ENCODE data around the gene C5. TPM values are rescaled to one million over a fixed set of nuclear protein-coding genes. Genes with fewer than 3 reads are reported as not detected.

C5 gene
- total RNA-seq, 4 donors from 2014 or later: 1.2 to 8.6 (median 2.1) TPM

DNA sequence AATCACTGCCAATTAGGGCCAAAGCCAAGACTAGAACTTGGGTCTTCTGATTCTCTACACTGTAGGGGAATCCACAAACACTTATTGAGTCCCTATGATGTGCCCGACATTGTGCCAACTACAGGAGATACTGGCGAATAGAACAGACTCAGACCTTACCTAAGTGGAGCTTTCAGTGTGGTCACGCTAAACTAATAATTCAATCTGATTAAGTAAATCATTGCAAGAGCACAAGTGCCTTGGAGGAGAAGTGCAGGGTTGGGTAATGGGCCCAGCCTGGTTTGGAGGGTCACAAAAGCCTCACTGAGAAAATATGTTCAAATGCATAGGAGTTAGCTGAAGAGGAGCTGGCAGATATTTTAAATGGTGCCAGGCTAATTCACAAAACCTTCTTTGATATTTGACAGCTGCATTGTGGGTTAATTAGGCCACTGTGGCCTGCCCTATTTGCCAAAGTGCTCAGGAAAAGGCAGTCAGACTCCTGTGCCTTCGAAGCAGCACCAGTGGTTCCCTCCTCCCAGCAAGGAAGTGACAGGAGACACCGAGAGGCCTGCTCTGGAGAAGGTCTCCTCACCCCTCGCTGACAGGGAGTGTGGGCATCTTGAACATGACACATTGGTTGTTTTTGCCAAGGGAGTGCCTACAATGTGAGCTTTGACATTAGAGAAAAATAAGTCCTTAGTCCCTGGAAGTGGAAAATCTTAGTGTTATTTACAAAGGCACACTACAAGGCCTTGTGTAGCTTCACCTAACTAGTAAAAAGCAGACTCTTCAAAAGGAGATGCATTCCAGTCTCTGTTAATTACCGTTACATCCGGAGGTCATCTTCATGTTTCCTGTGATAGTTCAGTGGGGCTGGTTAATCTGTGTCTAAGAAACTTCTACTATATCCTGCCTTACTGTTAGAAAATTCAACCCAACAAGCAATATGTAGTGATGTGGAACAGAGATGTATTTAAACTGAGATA, 99.4 kb downstream of the C5 start:
- Histone ChIP-seq H3K36me3 (no peaks in the 10 kb centered on the region), H3K4me1 (no peaks in the 10 kb centered on the region), H3K27ac (peak overlapping the region in 1 of 4 donors; percentile 25), H3K9me3 (no peaks in the 10 kb centered on the region), H3K27me3 (no peaks in the 10 kb centered on the region), H3K4me3 (no peak overlapping the region)
- TF ChIP-seq POLR2A (IDR thresholded peaks at IDR 0.05): no peak
- TF ChIP-seq, protein P1, sequence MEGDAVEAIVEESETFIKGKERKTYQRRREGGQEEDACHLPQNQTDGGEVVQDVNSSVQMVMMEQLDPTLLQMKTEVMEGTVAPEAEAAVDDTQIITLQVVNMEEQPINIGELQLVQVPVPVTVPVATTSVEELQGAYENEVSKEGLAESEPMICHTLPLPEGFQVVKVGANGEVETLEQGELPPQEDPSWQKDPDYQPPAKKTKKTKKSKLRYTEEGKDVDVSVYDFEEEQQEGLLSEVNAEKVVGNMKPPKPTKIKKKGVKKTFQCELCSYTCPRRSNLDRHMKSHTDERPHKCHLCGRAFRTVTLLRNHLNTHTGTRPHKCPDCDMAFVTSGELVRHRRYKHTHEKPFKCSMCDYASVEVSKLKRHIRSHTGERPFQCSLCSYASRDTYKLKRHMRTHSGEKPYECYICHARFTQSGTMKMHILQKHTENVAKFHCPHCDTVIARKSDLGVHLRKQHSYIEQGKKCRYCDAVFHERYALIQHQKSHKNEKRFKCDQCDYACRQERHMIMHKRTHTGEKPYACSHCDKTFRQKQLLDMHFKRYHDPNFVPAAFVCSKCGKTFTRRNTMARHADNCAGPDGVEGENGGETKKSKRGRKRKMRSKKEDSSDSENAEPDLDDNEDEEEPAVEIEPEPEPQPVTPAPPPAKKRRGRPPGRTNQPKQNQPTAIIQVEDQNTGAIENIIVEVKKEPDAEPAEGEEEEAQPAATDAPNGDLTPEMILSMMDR (IDR thresholded peaks at IDR 0.05): no peak
- no peak for DNase-seq

DNA sequence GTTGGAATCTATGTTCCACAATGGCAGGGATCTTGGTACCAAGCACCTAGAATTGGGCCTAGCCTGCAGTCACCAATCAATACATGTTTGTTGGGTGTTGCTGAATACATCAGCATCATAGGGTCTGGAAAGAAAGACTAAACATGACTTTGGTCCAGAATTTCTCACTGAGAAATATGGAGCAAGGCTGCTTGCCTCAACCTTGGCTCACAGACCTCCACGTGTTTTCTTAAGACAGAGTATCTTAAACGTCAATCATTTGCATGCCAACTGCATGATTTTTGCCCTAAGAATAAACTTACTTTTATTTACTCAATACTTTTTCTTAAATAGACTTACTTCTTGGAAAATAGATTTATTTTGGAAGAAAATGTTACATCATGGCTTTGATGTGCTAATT, 100.8 kb downstream of the C5 start:
- peaks cover 0 to 3% (median 0%) of the 10 kb centered on the region in 4 donors for H3K4me1 ChIP-seq
- H3K36me3 ChIP-seq: no peaks in the 10 kb centered on the region
- no peak overlapping the region for H3K4me3 ChIP-seq
- no peaks in the 10 kb centered on the region for H3K9me3 ChIP-seq
- TF ChIP-seq POLR2A (IDR thresholded peaks at IDR 0.05): no peak
- TF ChIP-seq, protein P1 (IDR thresholded peaks at IDR 0.05): no peak
- no peaks in the 10 kb centered on the region for H3K27me3 ChIP-seq
- DNase-seq: no peak
- H3K27ac ChIP-seq: no peak overlapping the region

DNA sequence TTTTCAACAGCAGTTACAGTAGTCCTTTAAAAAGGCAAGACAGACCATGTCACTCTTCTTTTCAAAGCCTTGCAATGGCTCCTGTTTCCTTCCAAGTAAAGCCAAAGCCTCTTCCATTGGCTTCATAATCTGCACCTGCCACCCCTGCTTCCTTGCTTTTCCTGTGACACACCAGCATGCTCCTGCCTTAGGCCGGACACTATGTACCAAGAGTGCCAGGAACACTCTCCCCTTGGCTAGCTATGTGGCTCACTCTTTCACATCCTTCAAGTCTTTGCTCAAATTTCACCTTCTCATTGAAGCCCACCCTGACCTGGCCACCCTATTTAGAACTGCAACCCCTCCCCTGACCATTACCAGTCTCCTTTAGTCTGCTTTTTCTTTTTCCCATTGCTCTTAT, 101.3 kb downstream of the C5 start:
- Histone ChIP-seq H3K4me3 (no peak overlapping the region), H3K9me3 (no peaks in the 10 kb centered on the region), H3K27ac (no peak overlapping the region), H3K36me3 (no peaks in the 10 kb centered on the region), H3K27me3 (no peaks in the 10 kb centered on the region), H3K4me1 (peaks cover 0 to 6% (median 0%) of the 10 kb centered on the region in 4 donors)
- no peak for TF ChIP-seq POLR2A (IDR thresholded peaks at IDR 0.05)
- TF ChIP-seq, protein P1 (IDR thresholded peaks at IDR 0.05): no peak
- DNase-seq: no peak

DNA sequence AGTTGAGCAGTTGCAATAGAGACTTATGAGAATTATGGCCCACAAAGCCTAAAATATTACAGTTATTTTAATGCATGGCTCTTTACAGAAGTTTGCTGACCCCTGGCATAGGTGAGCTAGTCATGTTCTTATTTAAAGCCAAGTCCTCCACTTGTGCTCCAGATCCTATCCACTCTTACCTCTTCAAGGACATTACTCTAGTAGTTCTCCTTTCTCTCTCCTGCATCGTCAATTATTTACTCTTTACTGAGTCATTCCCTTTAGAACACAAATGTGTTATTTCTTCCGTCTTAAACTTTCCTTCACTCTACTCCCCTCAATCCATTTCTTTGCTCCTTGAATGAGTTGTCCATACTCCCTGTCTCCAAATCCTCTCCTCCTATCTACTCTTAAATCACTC, 102.9 kb downstream of the C5 start:
- no peak for DNase-seq
- H3K4me3 ChIP-seq: no peak overlapping the region
- no peaks in the 10 kb centered on the region for H3K9me3 ChIP-seq
- H3K36me3 ChIP-seq: no peaks in the 10 kb centered on the region
- peaks cover 0 to 6% (median 0%) of the 10 kb centered on the region in 4 donors for H3K4me1 ChIP-seq
- no peak for TF ChIP-seq POLR2A (IDR thresholded peaks at IDR 0.05)
- TF ChIP-seq, protein P1 (IDR thresholded peaks at IDR 0.05): no peak
- H3K27me3 ChIP-seq: no peaks in the 10 kb centered on the region
- H3K27ac ChIP-seq: no peak overlapping the region

DNA sequence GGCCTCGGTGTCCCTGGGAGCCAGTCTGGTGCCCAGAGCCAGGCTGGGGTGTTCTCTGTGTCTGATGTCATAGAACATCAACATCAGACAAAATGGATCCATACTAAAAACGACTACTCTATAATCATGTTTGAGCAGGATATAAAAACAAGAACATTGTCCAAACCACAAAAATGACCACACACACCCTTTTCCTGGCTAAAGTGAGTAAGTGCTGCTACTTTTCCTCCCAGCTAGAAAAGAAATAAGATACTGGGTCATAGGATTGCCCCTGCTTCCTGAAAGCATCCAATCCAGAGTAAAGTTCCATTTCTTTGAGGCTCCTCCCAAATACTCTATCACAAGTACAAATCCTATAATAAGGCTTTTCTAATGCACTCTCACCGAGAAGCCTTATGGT, 103.8 kb downstream of the C5 start:
- TF ChIP-seq, protein P1 (IDR thresholded peaks at IDR 0.05): no peak
- no peak for TF ChIP-seq POLR2A (IDR thresholded peaks at IDR 0.05)
- Histone ChIP-seq H3K27ac (no peak overlapping the region), H3K27me3 (no peaks in the 10 kb centered on the region), H3K9me3 (no peaks in the 10 kb centered on the region), H3K4me1 (peaks cover 0 to 6% (median 0%) of the 10 kb centered on the region in 4 donors), H3K36me3 (no peaks in the 10 kb centered on the region), H3K4me3 (no peak overlapping the region)
- DNase-seq: no peak

All from Peyer's patch (tissue), 4 donors.